Gastrocnemius medialis (tissue), 4 donors: ENCODE measurements around the gene CYP3A5. TPM values are rescaled to one million over a fixed set of nuclear protein-coding genes. Genes with fewer than 3 reads are reported as not detected.

Source experiments
- ATAC-seq, 2 donors: fragments of 150-250 bp; one replicate each; pipeline ENCODE4 v1.9.1; 2016
- DNase-seq, 2 donors: peaks; one replicate each; pipeline ENCODE4 v3.0.0-alpha.2; 2019
- H3K27ac ChIP-seq, 4 donors: fragments of 200-600 bp; sonication (generic); 1 replicate in 1 of 4; 2 replicates in 3 of 4; pipeline ENCODE4 v1.5.1; 2016 to 2018; ENCODE audit warnings: mild to moderate bottlenecking in 2 of 4, moderate library complexity in 1 of 4
- H3K27me3 ChIP-seq, 3 donors: fragments of 200-600 bp; sonication (generic) in 2 of 3; 1 replicate in 1 of 3; 2 replicates in 2 of 3; pipeline versions ENCODE4 v1.5.1 to v1.6.0; 2016 to 2019; ENCODE audit warnings: mild to moderate bottlenecking in 1 of 3, moderate library complexity in 1 of 3
- H3K36me3 ChIP-seq, 2 donors: fragments of 200-600 bp; sonication (generic) in 1 of 2; one replicate each; pipeline ENCODE4 v1.5.1; 2017 to 2018
- H3K4me1 ChIP-seq, 2 donors: fragments of 200-600 bp; sonication (generic) in 1 of 2; one replicate each; pipeline ENCODE4 v1.5.1; 2016 to 2017; ENCODE audit warnings: mild to moderate bottlenecking in 2 of 2
- H3K4me3 ChIP-seq, 4 donors: fragments of 200-600 bp; sonication (generic) in 3 of 4; 1 replicate in 1 of 4; 2 replicates in 3 of 4; pipeline ENCODE4 v1.5.1; 2016 to 2019; ENCODE audit warnings: mild to moderate bottlenecking in 2 of 4
- H3K9me3 ChIP-seq, 3 donors: fragments of 200-600 bp; sonication (generic) in 2 of 3; 1 replicate in 1 of 3; 2 replicates in 2 of 3; pipeline ENCODE4 v1.5.1; 2016 to 2019
- POLR2A ChIP-seq, 2 donors: fragments of 450-650 bp; IDR thresholded peaks; one replicate each; pipeline ENCODE4 v1.6.1; 2017; ENCODE audit warnings: antibody characterized with exemption in 2 of 2, mild to moderate bottlenecking in 2 of 2, moderate library complexity in 2 of 2
- in situ Hi-C, 4 donors: fragments of 200-750 bp; cut with MboI; loops; one replicate each; pipeline versions ENCODE4 v1.15.0 to v1.8.0; 2017; ENCODE audit warnings: low sequenced_read_pairs in 4 of 4
- intact Hi-C: fragments of 100-400 bp; cut with DNase I; formaldehyde crosslinking; loops from one replicate; pipeline ENCODE4 v1.15.1; 2023; ENCODE audit warnings: low total_unique reads
- total RNA-seq, 4 donors: library from RNA; depleted of rRNA; stranded (reverse); fragments of >200 nt; gene quantifications; one replicate each; pipeline versions ENCODE4 v1.1.0 to v1.2.3, GENCODE V29; 2016
- TF ChIP-seq, protein P1 (sequence below), 5 experiments: fragments of 450-650 bp in 3 of 5; fragments of 200-600 bp in 2 of 5; sonication (generic) in 2 of 5; IDR thresholded peaks in 4 of 5; conservative IDR thresholded peaks in 1 of 5; 1 replicate in 4 of 5; 2 replicates in 1 of 5; pipeline ENCODE4 v1.5.1; 2016 to 2019; ENCODE audit warnings: antibody characterized with exemption in 5 of 5, mild to moderate bottlenecking in 3 of 5, moderate library complexity in 3 of 5

CYP3A5 gene
- total RNA-seq, 4 donors from 2014 or later: 0.70 to 9.2 (median 1.8) TPM; not detected in 1

DNA sequence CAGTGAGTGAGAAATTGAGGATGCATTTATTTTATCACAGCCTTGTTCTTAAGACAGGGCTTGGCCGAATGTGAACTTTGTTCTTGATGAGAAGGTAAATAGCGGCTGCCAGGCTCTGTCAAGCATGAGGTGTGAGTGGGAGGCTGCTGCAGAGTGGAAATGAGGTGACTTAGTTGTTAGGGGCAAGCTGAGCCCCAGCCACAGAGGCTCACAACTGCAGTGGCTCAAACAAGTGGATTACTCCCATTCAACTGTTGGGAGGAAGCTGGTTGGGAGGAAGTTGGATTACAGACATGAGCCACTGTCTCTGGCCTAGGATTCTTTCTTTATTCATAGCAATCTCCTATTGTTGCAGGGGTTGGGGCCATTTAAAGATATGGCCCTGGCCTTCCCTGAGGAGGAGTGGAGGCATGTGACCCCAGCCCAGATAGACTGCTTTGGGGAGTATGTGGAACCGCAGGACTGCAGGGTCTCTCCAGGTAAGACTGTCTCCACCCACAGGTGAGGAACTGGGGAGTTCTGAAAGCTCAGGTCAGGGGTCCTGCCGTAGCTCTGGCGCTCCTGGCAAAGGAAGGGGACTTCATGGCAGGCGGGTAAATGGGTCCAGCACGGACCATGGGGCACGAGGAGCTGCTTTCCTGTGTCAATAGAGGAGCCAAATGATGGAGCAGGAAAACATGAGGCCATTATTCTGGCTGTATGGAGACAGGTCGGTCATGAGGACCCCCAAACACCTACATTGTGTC, 55.9 kb downstream of the CYP3A5 start:
- Histone ChIP-seq H3K9me3 (no peaks in the 10 kb centered on the region), H3K4me1 (no peaks in the 10 kb centered on the region), H3K4me3 (no peak overlapping the region), H3K27ac (no peak overlapping the region), H3K36me3 (peaks cover 0 to 98% of the 10 kb centered on the region in 2 donors), H3K27me3 (no peaks in the 10 kb centered on the region)
- no peak for TF ChIP-seq POLR2A (IDR thresholded peaks at IDR 0.05)
- TF ChIP-seq, protein P1, sequence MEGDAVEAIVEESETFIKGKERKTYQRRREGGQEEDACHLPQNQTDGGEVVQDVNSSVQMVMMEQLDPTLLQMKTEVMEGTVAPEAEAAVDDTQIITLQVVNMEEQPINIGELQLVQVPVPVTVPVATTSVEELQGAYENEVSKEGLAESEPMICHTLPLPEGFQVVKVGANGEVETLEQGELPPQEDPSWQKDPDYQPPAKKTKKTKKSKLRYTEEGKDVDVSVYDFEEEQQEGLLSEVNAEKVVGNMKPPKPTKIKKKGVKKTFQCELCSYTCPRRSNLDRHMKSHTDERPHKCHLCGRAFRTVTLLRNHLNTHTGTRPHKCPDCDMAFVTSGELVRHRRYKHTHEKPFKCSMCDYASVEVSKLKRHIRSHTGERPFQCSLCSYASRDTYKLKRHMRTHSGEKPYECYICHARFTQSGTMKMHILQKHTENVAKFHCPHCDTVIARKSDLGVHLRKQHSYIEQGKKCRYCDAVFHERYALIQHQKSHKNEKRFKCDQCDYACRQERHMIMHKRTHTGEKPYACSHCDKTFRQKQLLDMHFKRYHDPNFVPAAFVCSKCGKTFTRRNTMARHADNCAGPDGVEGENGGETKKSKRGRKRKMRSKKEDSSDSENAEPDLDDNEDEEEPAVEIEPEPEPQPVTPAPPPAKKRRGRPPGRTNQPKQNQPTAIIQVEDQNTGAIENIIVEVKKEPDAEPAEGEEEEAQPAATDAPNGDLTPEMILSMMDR (IDR thresholded peaks at IDR 0.05 in 4 of 5, conservative IDR thresholded peaks at IDR 0.05 in 1 of 5): no peak
- DNase-seq (no peak), ATAC-seq (no peak)
- intact Hi-C loops: no loop called here
- in situ Hi-C loops: no loop called here

DNA sequence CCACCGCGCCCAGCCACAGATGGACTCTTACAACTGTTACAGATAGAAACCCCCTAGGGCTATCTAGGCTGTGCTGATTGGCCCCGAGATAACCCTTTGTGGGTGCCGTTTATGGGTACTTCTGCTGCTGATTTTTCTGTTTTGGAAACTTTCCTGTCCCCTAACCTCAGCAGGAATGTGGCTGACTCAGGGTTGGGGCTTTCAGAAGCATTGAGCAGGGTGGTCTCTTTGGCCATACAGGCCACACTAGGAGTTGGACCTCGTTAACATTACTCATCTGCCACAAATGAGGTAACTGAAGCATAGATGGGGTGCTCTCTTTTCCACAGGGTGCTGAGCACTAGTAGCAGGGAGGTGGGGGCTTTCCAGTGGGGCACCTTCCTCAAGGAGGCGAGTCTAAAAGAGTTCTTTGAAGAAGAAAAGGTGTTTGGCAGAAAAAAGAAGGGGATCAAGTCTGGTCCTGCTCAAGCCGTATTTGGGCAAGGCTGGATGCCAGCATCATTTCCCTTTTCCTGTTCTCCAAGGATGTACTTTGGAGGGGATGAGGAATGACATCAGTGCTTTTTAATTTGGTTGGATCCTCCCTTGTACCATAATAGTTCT, 56.6 kb downstream of the CYP3A5 start:
- DNase-seq: no peak
- Histone ChIP-seq H3K9me3 (no peaks in the 10 kb centered on the region), H3K4me1 (peaks cover under 1 to 6% of the 10 kb centered on the region in 2 donors), H3K4me3 (no peak overlapping the region), H3K36me3 (peaks cover 0 to 96% of the 10 kb centered on the region in 2 donors), H3K27me3 (no peaks in the 10 kb centered on the region), H3K27ac (no peak overlapping the region)
- intact Hi-C loops (no loop called here), in situ Hi-C loops (no loop called here)
- TF ChIP-seq POLR2A (IDR thresholded peaks at IDR 0.05): no peak
- TF ChIP-seq, protein P1 (IDR thresholded peaks at IDR 0.05 in 4 of 5, conservative IDR thresholded peaks at IDR 0.05 in 1 of 5): no peak
- no peak for ATAC-seq

DNA sequence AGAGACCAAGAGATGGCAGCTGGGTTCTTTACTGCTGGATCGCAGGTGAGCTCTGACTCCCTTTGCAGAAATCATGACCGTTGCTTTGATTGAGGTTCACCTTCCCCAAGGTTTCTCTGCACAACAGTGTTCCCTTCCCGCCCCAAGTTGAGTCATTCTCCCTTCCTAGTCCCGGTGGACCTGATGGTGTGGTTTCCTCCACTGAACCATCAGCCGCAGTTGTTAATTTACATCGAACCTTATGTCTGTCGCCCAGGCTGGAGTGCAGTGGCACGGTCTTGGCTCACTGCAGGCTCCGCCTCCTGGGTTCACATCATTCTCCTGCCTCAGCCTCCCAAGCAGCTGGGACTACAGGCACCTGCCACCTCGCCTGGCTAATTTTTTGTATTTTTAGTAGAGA, 57.2 kb downstream of the CYP3A5 start:
- no peak for DNase-seq
- Histone ChIP-seq H3K9me3 (no peaks in the 10 kb centered on the region), H3K27ac (no peak overlapping the region), H3K27me3 (no peaks in the 10 kb centered on the region), H3K4me3 (no peak overlapping the region), H3K4me1 (peaks cover 7 to 12% of the 10 kb centered on the region in 2 donors), H3K36me3 (peaks cover 0 to 90% of the 10 kb centered on the region in 2 donors)
- no peak for ATAC-seq
- intact Hi-C loops (no loop called here), in situ Hi-C loops (no loop called here)
- TF ChIP-seq, protein P1 (IDR thresholded peaks at IDR 0.05 in 4 of 5, conservative IDR thresholded peaks at IDR 0.05 in 1 of 5): no peak
- TF ChIP-seq POLR2A (IDR thresholded peaks at IDR 0.05): no peak

DNA sequence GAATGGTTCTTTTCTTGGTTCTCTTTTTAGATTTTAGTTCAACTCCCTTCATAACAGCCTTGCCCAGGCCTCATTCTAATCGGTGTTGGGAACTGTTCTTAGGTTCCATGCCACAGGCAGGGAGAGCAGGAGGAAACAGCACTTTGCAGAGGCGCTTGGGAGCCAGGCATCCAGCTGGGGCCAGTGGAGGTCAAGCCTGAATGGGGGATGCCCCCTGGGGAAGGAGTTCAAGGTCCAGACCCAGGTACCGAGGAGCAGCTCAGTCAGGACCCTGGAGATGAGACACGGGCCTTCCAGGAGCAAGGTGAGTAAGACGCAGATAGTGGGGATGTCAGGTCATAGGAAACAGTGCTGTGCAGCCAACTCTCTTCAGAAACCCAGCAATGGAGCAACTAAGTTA, 58.5 kb downstream of the CYP3A5 start:
- Histone ChIP-seq H3K27ac (no peak overlapping the region), H3K36me3 (peaks cover 0 to 79% of the 10 kb centered on the region in 2 donors), H3K27me3 (no peaks in the 10 kb centered on the region), H3K4me1 (peaks cover 12 to 16% of the 10 kb centered on the region in 2 donors), H3K4me3 (no peak overlapping the region), H3K9me3 (no peaks in the 10 kb centered on the region)
- intact Hi-C loops: no loop called here
- in situ Hi-C loops: no loop called here
- DNase-seq: no peak
- no peak for ATAC-seq
- TF ChIP-seq, protein P1 (IDR thresholded peaks at IDR 0.05 in 4 of 5, conservative IDR thresholded peaks at IDR 0.05 in 1 of 5): no peak
- no peak for TF ChIP-seq POLR2A (IDR thresholded peaks at IDR 0.05)
